ENCODE measurements around the gene NEUROD4.

NEUROD4 gene

GRCh38 chr12:54997929-54998522 is 21.7 kb upstream of the NEUROD4 start:
- no peak for DNase-seq (ENCODE audit: low spot score)

DNA sequence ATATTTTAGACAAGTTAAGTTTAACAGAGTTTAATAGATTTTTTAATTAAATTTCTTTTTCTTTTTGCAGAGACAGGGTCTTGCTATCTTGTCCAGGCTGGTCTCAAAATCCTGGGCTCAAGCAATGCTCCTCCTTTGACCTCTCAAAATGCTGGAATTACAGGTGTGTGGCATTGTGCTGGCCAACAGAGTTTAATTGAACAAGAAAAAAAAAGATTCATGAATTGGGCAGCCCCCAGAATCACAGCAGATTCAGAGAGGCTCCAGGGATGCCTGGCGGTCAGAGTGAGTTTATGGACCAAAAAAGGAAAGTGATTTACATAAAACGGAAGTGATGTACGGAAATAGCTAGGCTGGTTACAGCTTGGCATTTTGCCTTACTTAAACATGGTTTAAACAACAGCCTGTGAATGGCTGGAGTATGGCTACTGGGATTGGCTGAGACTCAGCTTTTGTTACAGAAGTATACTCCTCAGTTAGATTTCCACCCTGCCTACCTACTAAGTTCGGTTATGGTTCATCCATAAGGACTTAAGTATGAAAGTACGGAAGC is 20.7 kb upstream of the NEUROD4 start:
- DNase-seq (ENCODE audit: low spot score) = no peak

DNA sequence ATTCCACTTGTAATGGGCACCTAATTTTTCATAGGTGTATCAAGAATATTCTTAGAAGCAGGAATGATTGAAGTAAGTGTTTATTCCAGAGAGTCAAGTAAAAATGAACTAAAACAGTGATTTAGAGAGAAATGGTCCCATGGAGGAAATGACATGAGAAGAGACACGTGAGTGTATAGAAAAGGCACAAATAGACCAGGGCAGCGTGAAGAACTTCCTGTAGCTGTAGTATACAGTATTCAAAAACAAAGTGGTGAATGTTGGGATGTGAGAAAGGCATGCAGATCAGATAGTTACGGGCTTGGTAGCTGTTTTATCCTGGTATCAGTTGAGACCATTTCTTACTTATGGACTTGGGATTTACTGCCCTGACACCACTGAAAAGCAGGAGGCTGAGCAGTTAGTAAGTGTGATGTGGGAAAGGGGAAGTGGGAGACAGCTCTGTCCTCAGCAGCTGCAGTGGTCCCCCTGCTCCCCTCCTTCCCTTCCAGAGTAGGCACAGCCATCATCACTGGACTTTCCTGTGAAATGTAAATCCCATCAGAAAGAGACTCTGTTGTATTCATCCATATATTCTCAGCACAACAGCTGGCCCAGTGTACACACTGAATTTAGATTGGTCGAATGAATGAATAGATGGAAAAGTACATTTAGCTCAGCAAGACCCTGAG is 18.4 kb upstream of the NEUROD4 start:
- no peak for DNase-seq (ENCODE audit: low spot score)

- DNase-seq (ENCODE audit: low spot score) = no peak
These were observed 17.4 kb upstream of the NEUROD4 start for GRCh38 chr12:55002355-55002754.

- no peak for DNase-seq (ENCODE audit: low spot score)
These were observed 10.7 kb upstream of the NEUROD4 start for GRCh38 chr12:55008944-55009585.

GRCh38 chr12:55017416-55017925 is 2.3 kb upstream of the NEUROD4 start:
- DNase-seq (ENCODE audit: low spot score) = no peak

DNA sequence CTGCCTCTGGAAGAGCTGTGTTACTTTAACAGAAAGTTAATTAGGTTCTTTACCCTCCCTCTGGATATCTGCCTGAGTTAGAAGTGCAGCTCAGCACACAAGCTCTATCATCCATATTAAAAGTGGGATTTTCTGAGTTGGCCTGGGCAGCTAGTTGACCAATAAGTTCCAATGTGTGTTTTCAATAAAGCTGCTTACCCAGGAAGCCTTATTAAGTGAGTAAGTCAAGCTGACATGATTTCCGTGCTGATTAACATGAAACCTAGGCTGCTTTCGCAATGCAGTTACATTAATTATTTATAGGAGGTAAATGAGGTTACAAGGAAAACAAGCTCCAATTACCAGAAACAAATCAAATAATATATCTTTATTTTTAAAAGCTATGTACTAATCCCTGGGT is 4.8 kb downstream of the NEUROD4 start:
- no peak for DNase-seq (ENCODE audit: low spot score)

- DNase-seq (ENCODE audit: low spot score) = no peak
These were observed 5.7 kb downstream of the NEUROD4 start for GRCh38 chr12:55025508-55025907.

- no peak for DNase-seq (ENCODE audit: low spot score)
These were observed 14.4 kb downstream of the NEUROD4 start for GRCh38 chr12:55034218-55034617.

DNA sequence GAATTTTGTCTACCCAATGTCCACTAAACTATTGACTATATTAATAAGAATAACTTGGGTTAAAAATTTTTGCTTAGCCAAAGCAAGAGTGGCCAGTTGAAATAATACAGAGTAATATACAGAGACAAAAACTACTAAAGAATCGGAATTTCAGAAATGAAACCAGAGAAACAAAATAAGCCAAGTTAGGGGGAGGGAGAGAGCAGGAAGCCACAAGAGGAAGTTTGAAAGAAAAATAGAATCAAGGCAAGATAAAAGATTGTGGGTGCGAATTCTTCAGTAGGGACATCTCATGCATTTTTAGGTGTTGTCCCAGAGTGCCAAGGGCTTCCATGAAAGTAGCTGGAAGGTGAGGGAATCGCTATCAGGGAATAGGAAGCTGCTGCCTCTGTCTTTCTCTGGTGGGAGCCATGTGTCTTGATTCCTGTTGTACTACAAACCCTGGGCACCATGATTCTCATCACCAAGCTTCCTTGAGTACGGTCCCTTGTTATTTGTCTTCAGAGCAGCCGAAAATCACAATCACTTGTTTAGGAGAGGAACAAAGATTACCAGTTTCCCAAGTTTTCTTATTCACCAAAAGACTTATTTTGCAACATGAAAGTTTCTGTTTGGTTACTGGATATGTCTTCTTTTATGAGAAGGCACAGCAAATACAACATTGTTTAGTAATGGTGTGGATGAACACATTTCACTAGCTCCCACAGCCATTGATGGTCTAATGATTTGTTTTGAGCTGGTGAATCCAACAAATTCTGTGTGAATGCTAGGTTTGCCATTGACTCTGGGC is 16.7 kb downstream of the NEUROD4 start:
- DNase-seq (ENCODE audit: low spot score) = no peak

- DNase-seq (ENCODE audit: low spot score) = no peak
These were observed 17.7 kb downstream of the NEUROD4 start for GRCh38 chr12:55037351-55037987.

- no peak for DNase-seq (ENCODE audit: low spot score)
These were observed 19.9 kb downstream of the NEUROD4 start for GRCh38 chr12:55039395-55040354.

DNA sequence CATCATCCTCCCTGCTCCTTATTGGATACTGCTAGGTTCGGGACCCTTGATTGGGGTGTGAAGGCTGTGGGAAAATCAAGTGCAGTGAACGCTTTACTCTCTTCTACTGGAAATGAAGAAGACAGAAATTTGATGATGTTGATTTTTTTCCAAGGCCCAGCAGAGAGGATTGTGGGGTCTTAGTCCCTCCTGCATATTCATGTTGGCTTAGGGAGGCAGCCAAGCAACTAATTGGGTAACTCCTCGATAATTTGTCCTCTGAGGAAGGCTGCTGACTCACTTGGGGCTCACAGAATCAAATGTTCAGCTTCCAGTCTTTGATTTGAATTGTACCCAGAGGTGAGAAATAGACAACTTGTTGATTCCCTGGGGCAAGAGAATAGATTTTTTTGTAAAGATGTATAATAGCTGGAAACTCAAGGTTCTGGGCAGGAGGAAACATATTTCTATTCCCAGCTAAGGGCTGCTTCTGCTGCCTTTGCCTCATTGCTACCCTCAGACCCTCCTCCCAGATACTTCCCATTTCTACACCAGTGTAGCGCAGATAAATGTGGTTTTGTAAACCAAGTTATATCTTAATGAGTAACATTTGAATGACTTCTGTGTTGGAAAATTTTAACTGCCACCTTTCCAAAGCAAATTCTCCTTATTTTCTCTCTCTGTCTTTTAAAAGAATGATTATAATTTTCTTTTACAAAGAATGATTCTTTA is 21.7 kb downstream of the NEUROD4 start:
- no peak for DNase-seq (ENCODE audit: low spot score)

DNA sequence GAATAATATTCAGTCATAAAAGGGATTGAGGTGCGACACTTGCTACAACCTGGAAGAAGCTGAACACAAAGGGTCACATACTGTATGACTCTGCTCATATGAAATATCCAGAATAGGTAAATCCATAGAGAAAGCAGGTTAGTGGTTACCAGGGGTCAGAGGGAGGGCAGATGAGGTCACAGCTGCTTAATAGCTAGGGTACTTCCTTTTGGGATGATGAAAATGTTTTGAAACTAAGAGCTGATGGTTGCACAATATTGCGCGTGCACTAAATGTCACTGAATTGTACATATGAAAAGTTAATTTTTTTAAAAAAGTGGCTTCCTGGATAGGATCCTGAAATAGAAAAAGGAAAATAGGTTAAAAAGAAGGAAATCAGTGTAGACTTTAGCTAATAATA is 23.8 kb downstream of the NEUROD4 start:
- DNase-seq (ENCODE audit: low spot score) = no peak

DNA sequence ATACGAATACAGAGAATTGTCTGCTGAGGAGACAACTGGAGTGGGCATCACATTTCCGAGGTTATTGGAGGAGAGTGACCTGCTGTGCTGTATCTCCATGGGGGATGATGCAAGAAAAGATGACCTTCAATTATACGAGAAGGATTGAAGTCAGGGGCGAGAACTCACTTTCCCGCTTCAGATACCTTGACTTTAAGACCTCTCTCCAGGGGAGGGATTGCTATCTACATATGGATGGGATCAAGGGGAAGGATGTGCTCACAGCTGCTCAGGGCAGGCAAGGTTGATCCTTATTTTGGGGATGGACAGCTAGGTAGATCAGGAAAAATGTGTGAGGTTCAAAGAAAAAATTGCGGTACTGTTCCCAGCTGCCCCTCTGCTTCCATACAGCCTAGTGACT is 24.4 kb downstream of the NEUROD4 start:
- no peak for DNase-seq (ENCODE audit: low spot score)

DNA sequence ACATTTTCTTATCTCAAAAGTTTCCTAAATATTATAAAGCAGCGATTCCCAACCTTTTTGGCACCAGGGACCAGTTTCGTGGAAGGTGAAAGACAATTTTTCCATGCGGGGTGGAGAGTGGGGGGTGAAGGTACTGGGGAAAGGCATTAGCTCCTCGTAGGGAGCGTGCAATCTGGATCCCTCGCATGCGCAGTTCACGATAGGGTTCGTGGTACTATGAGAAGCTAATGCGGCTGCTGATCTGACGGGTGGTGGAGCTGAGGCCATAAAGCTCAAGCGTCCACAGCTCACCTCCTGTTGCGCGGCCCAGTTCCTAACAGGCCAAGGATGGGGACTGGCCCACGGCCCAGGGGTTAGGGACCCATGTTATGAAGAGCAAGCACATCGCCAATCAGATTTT is 29.9 kb downstream of the NEUROD4 start:
- DNase-seq (ENCODE audit: low spot score) = no peak

- DNase-seq (ENCODE audit: low spot score) = no peak
These were observed 31.6 kb downstream of the NEUROD4 start for GRCh38 chr12:55051197-55051947.

- no peak for DNase-seq (ENCODE audit: low spot score)
These were observed 37.7 kb downstream of the NEUROD4 start for GRCh38 chr12:55057481-55057880.

- no peak for DNase-seq (ENCODE audit: low spot score)
These were observed 38.3 kb downstream of the NEUROD4 start for GRCh38 chr12:55058082-55058481.
